ENCODE measurements around the gene CACNA1B.

CACNA1B gene

DNA sequence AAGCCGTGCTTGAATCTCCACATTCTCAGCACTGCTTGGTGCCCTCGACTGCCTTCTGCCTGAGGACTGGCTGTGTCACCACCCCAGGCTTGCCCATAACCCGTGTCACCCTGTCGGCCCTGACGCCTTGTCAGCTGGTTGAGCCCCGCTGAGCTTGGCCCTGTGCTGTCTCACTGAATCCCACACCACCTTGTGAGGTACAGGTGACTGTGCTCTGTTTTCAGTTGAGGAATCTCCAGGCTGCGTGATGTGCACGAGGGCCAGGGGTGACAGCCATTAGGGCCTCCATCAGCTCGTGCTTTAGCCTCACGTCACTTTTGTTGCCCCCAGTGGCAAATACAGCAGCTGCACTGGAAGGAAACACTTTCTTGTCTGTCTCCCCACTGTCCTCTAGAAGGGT lies 90.7 kb downstream of the CACNA1B start:
- H3K4me3 ChIP-seq (replicated peaks; ENCODE audit: low read depth, low read length), result no peak overlapping the region
- no peak for DNase-seq (ENCODE audit: extremely low read depth, low read depth)
- TF ChIP-seq, protein P1, sequence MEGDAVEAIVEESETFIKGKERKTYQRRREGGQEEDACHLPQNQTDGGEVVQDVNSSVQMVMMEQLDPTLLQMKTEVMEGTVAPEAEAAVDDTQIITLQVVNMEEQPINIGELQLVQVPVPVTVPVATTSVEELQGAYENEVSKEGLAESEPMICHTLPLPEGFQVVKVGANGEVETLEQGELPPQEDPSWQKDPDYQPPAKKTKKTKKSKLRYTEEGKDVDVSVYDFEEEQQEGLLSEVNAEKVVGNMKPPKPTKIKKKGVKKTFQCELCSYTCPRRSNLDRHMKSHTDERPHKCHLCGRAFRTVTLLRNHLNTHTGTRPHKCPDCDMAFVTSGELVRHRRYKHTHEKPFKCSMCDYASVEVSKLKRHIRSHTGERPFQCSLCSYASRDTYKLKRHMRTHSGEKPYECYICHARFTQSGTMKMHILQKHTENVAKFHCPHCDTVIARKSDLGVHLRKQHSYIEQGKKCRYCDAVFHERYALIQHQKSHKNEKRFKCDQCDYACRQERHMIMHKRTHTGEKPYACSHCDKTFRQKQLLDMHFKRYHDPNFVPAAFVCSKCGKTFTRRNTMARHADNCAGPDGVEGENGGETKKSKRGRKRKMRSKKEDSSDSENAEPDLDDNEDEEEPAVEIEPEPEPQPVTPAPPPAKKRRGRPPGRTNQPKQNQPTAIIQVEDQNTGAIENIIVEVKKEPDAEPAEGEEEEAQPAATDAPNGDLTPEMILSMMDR (IDR thresholded peaks at IDR 0.05; ENCODE audit: low read depth, low read length, missing control alignments), result no peak

GRCh38 chr9:137969008-137969407 lies 91.4 kb downstream of the CACNA1B start:
- no peak overlapping the region for H3K4me3 ChIP-seq (replicated peaks; ENCODE audit: low read depth, low read length)
- TF ChIP-seq, protein P1 (IDR thresholded peaks at IDR 0.05; ENCODE audit: low read depth, low read length, missing control alignments), result no peak
- DNase-seq (ENCODE audit: extremely low read depth, low read depth), result no peak

DNA sequence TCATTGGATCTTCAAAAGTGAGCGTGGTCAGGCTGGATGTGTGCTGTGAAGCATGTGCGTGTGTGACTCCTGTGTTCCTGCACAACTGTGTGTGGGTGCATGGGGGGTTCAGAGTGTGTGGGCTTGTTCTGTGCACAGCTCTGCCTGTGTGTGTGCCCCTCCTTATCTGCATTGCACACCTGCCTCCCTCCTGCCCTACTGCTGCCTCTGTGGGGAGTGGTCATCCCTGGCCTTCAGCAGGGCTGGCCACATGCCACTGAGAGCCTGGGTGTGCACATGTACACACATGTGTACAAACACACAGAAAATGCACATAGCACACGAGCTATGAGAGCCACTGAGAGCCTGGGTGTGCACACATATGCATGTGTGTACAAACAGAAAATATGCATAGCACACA lies 92.1 kb downstream of the CACNA1B start:
- H3K4me3 ChIP-seq (replicated peaks; ENCODE audit: low read depth, low read length), result no peak overlapping the region
- TF ChIP-seq, protein P1 (IDR thresholded peaks at IDR 0.05; ENCODE audit: low read depth, low read length, missing control alignments), result no peak
- no peak for DNase-seq (ENCODE audit: extremely low read depth, low read depth)

- DNase-seq (ENCODE audit: extremely low read depth, low read depth), result no peak
- TF ChIP-seq, protein P1 (IDR thresholded peaks at IDR 0.05; ENCODE audit: low read depth, low read length, missing control alignments), result no peak
- no peak overlapping the region for H3K4me3 ChIP-seq (replicated peaks; ENCODE audit: low read depth, low read length)
Observed at GRCh38 chr9:137970098-137970497, 92.5 kb downstream of the CACNA1B start.

DNA sequence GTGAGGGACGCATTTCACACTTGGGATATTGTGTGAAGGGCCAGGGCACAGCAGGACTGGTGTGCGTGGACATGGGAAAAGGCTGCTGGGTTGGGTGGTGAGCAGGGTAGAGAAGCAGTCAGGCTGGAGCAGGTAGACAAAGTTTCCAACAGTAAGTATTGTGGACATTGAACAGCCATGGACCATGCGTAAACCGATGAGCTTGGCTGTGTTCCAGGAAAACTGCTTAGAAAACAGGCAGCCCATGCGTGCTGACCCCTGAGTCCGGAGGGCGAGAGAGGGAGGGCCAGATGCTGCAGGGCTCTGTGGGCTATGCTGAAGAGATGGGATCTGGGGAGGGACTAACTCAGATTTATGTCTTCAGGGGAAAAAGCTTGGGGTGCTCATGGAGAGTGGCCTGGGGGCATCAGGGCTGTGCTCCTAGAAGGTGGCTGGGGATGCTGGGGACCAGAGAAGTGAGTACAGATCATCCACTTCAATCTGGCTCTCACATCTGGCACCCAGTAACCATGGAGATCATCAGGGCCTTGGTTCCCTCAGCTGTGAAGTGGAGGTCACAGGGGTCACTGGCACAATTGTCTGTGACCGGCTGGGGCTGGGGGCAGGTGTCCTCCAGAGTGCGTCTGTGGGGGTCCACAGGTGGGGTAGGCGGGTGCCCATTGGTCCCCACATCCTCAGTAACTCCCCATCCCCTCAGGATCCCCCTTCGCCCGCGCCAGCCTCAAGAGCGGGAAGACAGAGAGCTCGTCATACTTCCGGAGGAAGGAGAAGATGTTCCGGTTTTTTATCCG lies 93.3 kb downstream of the CACNA1B start:
- DNase-seq (ENCODE audit: extremely low read depth, low read depth), result no peak
- no peak overlapping the region for H3K4me3 ChIP-seq (replicated peaks; ENCODE audit: low read depth, low read length)

GRCh38 chr9:137971477-137972138 lies 94.0 kb downstream of the CACNA1B start:
- H3K4me3 ChIP-seq (replicated peaks; ENCODE audit: low read depth, low read length), result no peak overlapping the region
- TF ChIP-seq, protein P1 (IDR thresholded peaks at IDR 0.05; ENCODE audit: low read depth, low read length, missing control alignments), result no peak
- DNase-seq (ENCODE audit: extremely low read depth, low read depth), result no peak

More for the DNA sequence above, 93.3 kb downstream of the CACNA1B start:
- TF ChIP-seq, protein P1 (IDR thresholded peaks at IDR 0.05; ENCODE audit: low read depth, low read length, missing control alignments), result no peak
